CD4-positive, alpha-beta T cell (primary cell): ENCODE data around the gene BRINP2. TPM values are rescaled to one million over a fixed set of nuclear protein-coding genes. Genes with fewer than 3 reads are reported as not detected.

ENCODE experiments used
- ATAC-seq: fragments of 200-7000 bp; cut with Tn5 transposase; one replicate; pipeline ENCODE4 v1.10.0; 2022; ENCODE audit warnings: mild to moderate bottlenecking; ENCODE audit not compliant: poor library complexity
- CTCF ChIA-PET: fragments of 350-600 bp; sonication (Branson Sonifier 250); formaldehyde crosslinking; loops from one replicate; lab custom pipeline; 2021; ENCODE audit warnings: antibody characterized with exemption, inconsistent platforms; lab: Charles Lee
- POLR2A ChIA-PET: fragments of 350-600 bp; sonication (Branson Sonifier 250); formaldehyde crosslinking; loops from one replicate; lab custom pipeline; 2021; ENCODE audit warnings: antibody characterized with exemption, inconsistent platforms; lab: Charles Lee
- DNase-seq, 14 experiments: peaks; one replicate each; pipeline ENCODE4 v3.0.0-alpha.2; 2013 to 2020; ENCODE audit warnings: mixed read lengths in 2 of 14
- H3K27ac ChIP-seq, 2 donors: one replicate each; pipeline versions ENCODE4 v1.5.1 to v1.7.0; 2013; ENCODE audit warnings: low read length in 2 of 2, low read depth in 1 of 2, mild to moderate bottlenecking in 1 of 2
- H3K27me3 ChIP-seq, 2 experiments: 1 replicate in 1 of 2; 2 replicates in 1 of 2; pipeline versions ENCODE4 v1.6.1 to v1.7.0; 2013; ENCODE audit warnings: low read length in 2 of 2, control low read depth in 1 of 2, mild to moderate bottlenecking in 1 of 2, moderate library complexity in 1 of 2; ENCODE audit not compliant: insufficient read depth in 2 of 2, control insufficient read depth in 1 of 2
- H3K36me3 ChIP-seq: one replicate; pipeline ENCODE4 v1.6.1; 2013; ENCODE audit warnings: low read length, control low read depth; ENCODE audit not compliant: insufficient read depth
- H3K4me1 ChIP-seq: one replicate; pipeline ENCODE4 v1.6.1; 2013; ENCODE audit warnings: low read length, control low read depth; ENCODE audit not compliant: insufficient read depth
- H3K4me3 ChIP-seq: one replicate; pipeline ENCODE4 v1.5.1; 2013; ENCODE audit warnings: mild to moderate bottlenecking, low read length, moderate library complexity
- H3K9me3 ChIP-seq, 2 experiments: 1 replicate in 1 of 2; 2 replicates in 1 of 2; pipeline versions ENCODE4 v1.6.1 to v1.7.0; 2013; ENCODE audit warnings: low read length in 2 of 2, mild to moderate bottlenecking in 2 of 2, control low read depth in 1 of 2, moderate library complexity in 1 of 2; ENCODE audit not compliant: control insufficient read depth in 1 of 2, insufficient read depth in 1 of 2
- H3K27ac Mint-ChIP-seq: one replicate; pipeline ENCODE4 v1.8.0; 2020; ENCODE audit warnings: mixed read lengths
- H3K27me3 Mint-ChIP-seq: one replicate; pipeline ENCODE4 v1.8.0; 2021; ENCODE audit warnings: mixed read lengths
- H3K36me3 Mint-ChIP-seq: one replicate; pipeline ENCODE4 v1.8.0; 2021; ENCODE audit warnings: low read depth, mixed read lengths
- H3K4me1 Mint-ChIP-seq: one replicate; pipeline ENCODE4 v1.8.0; 2021; ENCODE audit warnings: low read depth, mixed read lengths
- H3K4me3 Mint-ChIP-seq: one replicate; pipeline ENCODE4 v1.8.0; 2020; ENCODE audit warnings: mild to moderate bottlenecking, mixed read lengths
- H3K9me3 Mint-ChIP-seq: one replicate; pipeline ENCODE4 v1.8.0; 2020; ENCODE audit warnings: mixed read lengths
- CTCF ChIP-seq: fragments of 200-600 bp; IDR thresholded peaks from one replicate; pipeline ENCODE4 v1.8.0; 2022; ENCODE audit warnings: antibody characterized with exemption, mild to moderate bottlenecking
- intact Hi-C, 2 experiments: fragments of 100-400 bp; cut with DNase I in 1 of 2; cut with micrococcal nuclease in 1 of 2; formaldehyde crosslinking; loops; one replicate each; pipeline versions ENCODE4 v1.15.1 to v1.9.0; 2023 to 2025; cut with DNase I, micrococcal nuclease
- total RNA-seq, 174 experiments: library from RNA in 2 of 174; stranded (reverse) in 2 of 174; gene quantifications; one replicate each; pipeline ENCODE4 v1.2.3 and lab custom pipeline; 2021 to 2026

Gene BRINP2
- total RNA-seq, 2 experiments from 2014 or later = not detected

DNA sequence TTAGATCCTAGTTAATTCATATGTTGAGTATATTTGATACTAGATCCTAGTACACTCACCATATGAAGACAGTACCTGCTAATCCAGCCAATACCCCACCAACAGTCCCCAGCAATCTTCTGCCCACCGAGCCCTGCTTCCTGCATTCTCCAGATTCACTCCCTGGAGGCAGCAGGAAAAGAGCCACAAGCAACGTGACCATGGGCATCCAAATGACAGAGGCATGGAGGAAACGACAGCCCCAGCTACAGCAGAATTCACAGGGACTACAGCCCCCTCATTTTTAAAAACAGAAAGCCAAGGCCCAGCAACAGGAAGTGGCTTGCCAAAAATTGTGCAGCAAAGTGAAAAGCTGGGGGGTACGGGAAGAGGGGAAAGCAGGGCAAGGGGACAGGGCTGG is 35.5 kb upstream of the BRINP2 start:
- Histone ChIP-seq H3K9me3 (no peaks in the 10 kb centered on the region), H3K4me1 (no peaks in the 10 kb centered on the region), H3K36me3 (no peaks in the 10 kb centered on the region), H3K27ac (no peak overlapping the region), H3K4me3 (no peak overlapping the region), H3K27me3 (no peaks in the 10 kb centered on the region)
- no peaks in the 10 kb centered on the region for H3K9me3 Mint-ChIP-seq
- no peak overlapping the region for H3K27ac Mint-ChIP-seq
- intact Hi-C loops = no loop called here
- ChIA-PET CTCF (no interaction called here), POLR2A (no interaction called here)
- TF ChIP-seq CTCF = no peak
- DNase-seq (no peak), ATAC-seq (no peak)
- no peaks in the 10 kb centered on the region for H3K4me1 Mint-ChIP-seq
- H3K4me3 Mint-ChIP-seq = no peak overlapping the region
- no peaks in the 10 kb centered on the region for H3K36me3 Mint-ChIP-seq
- H3K27me3 Mint-ChIP-seq = no peaks in the 10 kb centered on the region

- Histone ChIP-seq H3K4me3 (no peak overlapping the region), H3K9me3 (peaks cover 0 to 4% of the 10 kb centered on the region in 2 experiments), H3K27ac (no peak overlapping the region), H3K36me3 (no peaks in the 10 kb centered on the region), H3K4me1 (no peaks in the 10 kb centered on the region), H3K27me3 (no peaks in the 10 kb centered on the region)
- H3K9me3 Mint-ChIP-seq = no peaks in the 10 kb centered on the region
- ChIA-PET CTCF (no interaction called here), POLR2A (no interaction called here)
- H3K27ac Mint-ChIP-seq = no peak overlapping the region
- H3K27me3 Mint-ChIP-seq = no peaks in the 10 kb centered on the region
- no peaks in the 10 kb centered on the region for H3K4me1 Mint-ChIP-seq
- no peak for ATAC-seq
- no peaks in the 10 kb centered on the region for H3K36me3 Mint-ChIP-seq
- H3K4me3 Mint-ChIP-seq = no peak overlapping the region
- DNase-seq = no peak
- no peak for TF ChIP-seq CTCF
- intact Hi-C loops = no loop called here
Measured at GRCh38 chr1:177137814-177138213, 32.9 kb upstream of the BRINP2 start.

GRCh38 chr1:177138347-177138746 is 32.4 kb upstream of the BRINP2 start:
- no peak for DNase-seq
- CTCF ChIA-PET = no interaction called here
- H3K36me3 Mint-ChIP-seq = no peaks in the 10 kb centered on the region

More at GRCh38 chr1:177138347-177138746, 32.4 kb upstream of the BRINP2 start:
- H3K27ac Mint-ChIP-seq = no peak overlapping the region
- no peaks in the 10 kb centered on the region for H3K27me3 Mint-ChIP-seq
- H3K4me3 ChIP-seq = no peak overlapping the region
- no peak for TF ChIP-seq CTCF
- POLR2A ChIA-PET = no interaction called here
- no peaks in the 10 kb centered on the region for H3K4me1 Mint-ChIP-seq
- ATAC-seq = no peak
- H3K27ac ChIP-seq = no peak overlapping the region
- no peaks in the 10 kb centered on the region for H3K9me3 Mint-ChIP-seq
- intact Hi-C loops = no loop called here
- no peaks in the 10 kb centered on the region for H3K36me3 ChIP-seq
- H3K27me3 ChIP-seq = no peaks in the 10 kb centered on the region
- peaks cover 0 to 4% of the 10 kb centered on the region in 2 experiments for H3K9me3 ChIP-seq
- no peaks in the 10 kb centered on the region for H3K4me1 ChIP-seq
- no peak overlapping the region for H3K4me3 Mint-ChIP-seq
